Body of pancreas (tissue), 4 donors: ENCODE results near the gene VPS26A. TPM values are rescaled to one million over a fixed set of nuclear protein-coding genes. Genes with fewer than 3 reads are reported as not detected.
A peak's percentile ranks its signal among the peaks of the same experiment; 100 is the strongest.

Experiments used
- ATAC-seq: fragments of 150-250 bp; one replicate; pipeline ENCODE4 v1.9.1; 2016
- DNase-seq, 4 donors: peaks; one replicate each; pipeline ENCODE4 v3.0.0-alpha.2; 2019
- H3K27ac ChIP-seq, 4 donors: fragments of 200-600 bp; sonication (generic); 1 replicate in 3 of 4; 2 replicates in 1 of 4; pipeline versions ENCODE4 v1.5.1 to v1.6.1; 2016 to 2019; ENCODE audit warnings: mild to moderate bottlenecking in 1 of 4, mixed read lengths in 1 of 4, moderate library complexity in 1 of 4
- H3K27me3 ChIP-seq, 2 donors: fragments of 200-600 bp; sonication (generic); one replicate each; pipeline ENCODE4 v1.6.0; 2016; ENCODE audit warnings: mild to moderate bottlenecking in 1 of 2
- H3K36me3 ChIP-seq, 2 donors: fragments of 200-600 bp; sonication (generic); replicated peaks in 1 of 2; 2 replicates each; pipeline ENCODE4 v1.5.1; 2016; ENCODE audit warnings: low read depth in 2 of 2; ENCODE audit not compliant: insufficient read depth in 1 of 2
- H3K4me1 ChIP-seq: fragments of 200-600 bp; sonication (generic); one replicate; pipeline ENCODE4 v1.6.0; 2016
- H3K4me3 ChIP-seq, 2 donors: fragments of 200-600 bp; sonication (generic); 1 replicate in 1 of 2; 2 replicates in 1 of 2; pipeline ENCODE4 v1.5.1; 2016 to 2019
- H3K9me3 ChIP-seq, 3 donors: fragments of 200-600 bp; sonication (generic); 1 replicate in 2 of 3; 2 replicates in 1 of 3; pipeline ENCODE4 v1.5.1; 2016
- POLR2A ChIP-seq, 3 donors: fragments of 450-650 bp; IDR thresholded peaks; one replicate each; pipeline ENCODE4 v1.6.1; 2016; ENCODE audit warnings: antibody characterized with exemption in 3 of 3, mild to moderate bottlenecking in 2 of 3
- WGBS, 2 donors: methylation state at CpG; one replicate each; pipeline ENCODE4 v1.1.5; 2017; 5-methylcytosine and 5-hydroxymethylcytosine counted together
- intact Hi-C: fragments of 100-400 bp; cut with DNase I; formaldehyde crosslinking; loops from one replicate; pipeline ENCODE4 v1.15.1; 2023
- total RNA-seq, 2 donors: library from RNA; depleted of rRNA; stranded (reverse); fragments of >200 nt; gene quantifications; one replicate each; pipeline ENCODE4 v1.1.0, GENCODE V29; 2016
- TF ChIP-seq, protein P1 (sequence below), 7 experiments: fragments of 450-650 bp in 4 of 7; fragments of 200-600 bp in 3 of 7; sonication (generic) in 3 of 7; IDR thresholded peaks; one replicate each; pipeline ENCODE4 v1.5.1; 2016 to 2019; ENCODE audit warnings: antibody characterized with exemption in 7 of 7

The VPS26A gene
- 10 to 100 TPM; 12.2 to 17.1 TPM for total RNA-seq

DNA sequence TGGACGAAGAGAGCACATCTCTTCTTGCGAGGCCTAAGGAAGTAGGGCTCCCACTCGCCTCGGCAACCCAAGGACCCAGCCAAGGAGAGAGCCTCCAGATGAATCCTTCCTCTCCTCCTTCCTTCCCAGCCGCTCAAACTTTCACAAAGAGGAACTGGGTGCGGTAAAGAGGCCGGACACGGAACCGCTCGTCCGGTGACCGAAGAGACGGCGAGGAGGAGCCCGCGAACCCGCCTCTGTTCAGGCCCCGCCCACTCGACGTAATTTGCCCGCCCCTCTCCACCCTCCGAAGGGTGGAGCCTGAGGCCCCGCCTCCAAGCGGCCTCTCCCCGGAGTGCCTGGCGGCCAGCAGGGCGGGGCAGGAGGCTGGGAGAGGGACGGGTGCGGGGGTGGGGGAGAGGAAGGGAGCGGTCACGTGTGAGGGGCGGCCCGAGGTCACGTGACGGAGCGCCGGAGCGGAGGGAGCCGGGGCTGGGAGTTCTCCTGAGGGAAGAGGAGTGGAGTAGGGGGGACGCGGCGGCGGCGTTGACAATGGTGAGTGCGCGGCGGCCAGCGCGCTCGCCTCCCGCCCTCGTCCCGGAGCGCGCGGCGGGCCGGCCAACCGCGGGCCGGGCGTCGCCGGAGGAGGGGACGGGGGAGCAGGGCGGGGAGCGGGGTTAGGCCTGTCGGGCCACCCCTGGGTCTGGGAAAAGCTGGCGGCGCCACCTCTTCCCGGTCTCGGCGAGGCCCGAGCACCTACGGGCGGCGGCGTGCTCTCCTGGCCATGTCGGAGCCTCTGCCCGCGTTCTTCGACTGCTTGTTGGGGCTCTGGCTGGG is at the start of gene VPS26A:
Gene VPS26A (plus strand): TSS at position 432 of the 816 bp plus-strand sequence. CDS start 100 bp downstream, at position 532.
- no peaks in the 10 kb centered on the region for H3K9me3 ChIP-seq
- peak within 1 kb of the TSS; percentile 91 to 97 (median 94) for H3K27ac ChIP-seq
- 0% methylated on average over 11 to 81 of the region's 82 CpGs for WGBS, 2 donors
- intact Hi-C loops = no loop called here
- TF ChIP-seq POLR2A (IDR thresholded peaks at IDR 0.05) = peak; percentile 95 to 99 (median 98)
- TF ChIP-seq, protein P1, sequence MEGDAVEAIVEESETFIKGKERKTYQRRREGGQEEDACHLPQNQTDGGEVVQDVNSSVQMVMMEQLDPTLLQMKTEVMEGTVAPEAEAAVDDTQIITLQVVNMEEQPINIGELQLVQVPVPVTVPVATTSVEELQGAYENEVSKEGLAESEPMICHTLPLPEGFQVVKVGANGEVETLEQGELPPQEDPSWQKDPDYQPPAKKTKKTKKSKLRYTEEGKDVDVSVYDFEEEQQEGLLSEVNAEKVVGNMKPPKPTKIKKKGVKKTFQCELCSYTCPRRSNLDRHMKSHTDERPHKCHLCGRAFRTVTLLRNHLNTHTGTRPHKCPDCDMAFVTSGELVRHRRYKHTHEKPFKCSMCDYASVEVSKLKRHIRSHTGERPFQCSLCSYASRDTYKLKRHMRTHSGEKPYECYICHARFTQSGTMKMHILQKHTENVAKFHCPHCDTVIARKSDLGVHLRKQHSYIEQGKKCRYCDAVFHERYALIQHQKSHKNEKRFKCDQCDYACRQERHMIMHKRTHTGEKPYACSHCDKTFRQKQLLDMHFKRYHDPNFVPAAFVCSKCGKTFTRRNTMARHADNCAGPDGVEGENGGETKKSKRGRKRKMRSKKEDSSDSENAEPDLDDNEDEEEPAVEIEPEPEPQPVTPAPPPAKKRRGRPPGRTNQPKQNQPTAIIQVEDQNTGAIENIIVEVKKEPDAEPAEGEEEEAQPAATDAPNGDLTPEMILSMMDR (IDR thresholded peaks at IDR 0.05) = peak in 3 of 7 experiments; percentile 5 to 31 (median 30)
- peak; percentile 99 for DNase-seq
- H3K27me3 ChIP-seq = no peaks in the 10 kb centered on the region
- peaks cover 20% of the 10 kb centered on the region for H3K4me1 ChIP-seq
- H3K4me3 ChIP-seq = peak within 1 kb of the TSS; percentile 49 to 63
- peak; percentile 96 for ATAC-seq
- no peaks in the 10 kb centered on the region for H3K36me3 ChIP-seq

DNA sequence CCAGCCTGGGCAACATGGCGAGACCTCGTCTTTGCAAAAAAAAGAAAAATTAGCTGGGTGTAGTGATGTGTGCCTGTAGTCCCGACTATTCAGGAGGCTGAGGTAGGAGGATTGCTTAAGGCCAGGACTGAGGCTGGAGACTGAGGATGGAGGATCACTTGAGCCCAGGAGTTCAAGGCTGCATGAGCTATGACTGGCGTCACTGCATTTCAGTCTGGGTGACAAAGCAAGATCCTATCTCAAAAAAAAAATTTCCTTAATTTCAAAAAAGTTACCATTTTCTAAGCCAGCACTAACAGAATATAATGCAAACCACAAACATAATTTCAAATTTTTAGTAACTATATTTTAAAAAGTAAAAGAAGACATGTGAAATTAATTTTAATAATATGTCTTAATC is 49.4 kb upstream of the VPS26A start:
- ATAC-seq = no peak
- no peaks in the 10 kb centered on the region for H3K27me3 ChIP-seq
- no peaks in the 10 kb centered on the region for H3K9me3 ChIP-seq
- H3K4me3 ChIP-seq = no peak overlapping the region
- WGBS, 2 donors = 78 to 80% methylated on average over 4 of the region's 4 CpGs
- no peaks in the 10 kb centered on the region for H3K36me3 ChIP-seq
- TF ChIP-seq, protein P1 (IDR thresholded peaks at IDR 0.05) = no peak
- TF ChIP-seq POLR2A (IDR thresholded peaks at IDR 0.05) = no peak
- no peak overlapping the region for H3K27ac ChIP-seq
- intact Hi-C loops = no loop called here
- no peak for DNase-seq
- H3K4me1 ChIP-seq = no peaks in the 10 kb centered on the region

DNA sequence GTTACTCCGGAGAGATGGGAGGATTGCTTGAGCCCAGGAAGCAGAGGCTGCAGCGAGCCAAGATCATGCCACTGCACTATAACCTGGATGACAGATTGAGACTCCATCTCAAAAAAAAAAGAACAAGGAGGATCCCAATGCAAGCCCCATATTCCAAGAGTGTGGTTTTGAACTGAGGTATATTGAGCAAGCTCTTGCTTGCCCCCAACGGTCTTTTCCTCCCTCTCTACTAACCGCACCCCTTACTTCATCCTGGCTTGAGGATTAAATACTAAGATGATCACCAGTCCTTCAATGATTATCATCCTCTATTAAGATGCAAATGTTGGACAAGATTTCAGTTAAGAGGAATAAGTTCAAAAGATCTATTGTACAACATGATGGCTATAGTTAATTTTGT is 48.5 kb upstream of the VPS26A start:
- Histone ChIP-seq H3K4me3 (no peak overlapping the region), H3K27ac (no peak overlapping the region), H3K9me3 (no peaks in the 10 kb centered on the region), H3K27me3 (no peaks in the 10 kb centered on the region), H3K4me1 (no peaks in the 10 kb centered on the region), H3K36me3 (no peaks in the 10 kb centered on the region)
- DNase-seq (no peak), ATAC-seq (no peak)
- WGBS, 2 donors = 69 to 77% methylated on average over 4 of the region's 4 CpGs
- no peak for TF ChIP-seq POLR2A (IDR thresholded peaks at IDR 0.05)
- TF ChIP-seq, protein P1 (IDR thresholded peaks at IDR 0.05) = no peak
- intact Hi-C loops = no loop called here

DNA sequence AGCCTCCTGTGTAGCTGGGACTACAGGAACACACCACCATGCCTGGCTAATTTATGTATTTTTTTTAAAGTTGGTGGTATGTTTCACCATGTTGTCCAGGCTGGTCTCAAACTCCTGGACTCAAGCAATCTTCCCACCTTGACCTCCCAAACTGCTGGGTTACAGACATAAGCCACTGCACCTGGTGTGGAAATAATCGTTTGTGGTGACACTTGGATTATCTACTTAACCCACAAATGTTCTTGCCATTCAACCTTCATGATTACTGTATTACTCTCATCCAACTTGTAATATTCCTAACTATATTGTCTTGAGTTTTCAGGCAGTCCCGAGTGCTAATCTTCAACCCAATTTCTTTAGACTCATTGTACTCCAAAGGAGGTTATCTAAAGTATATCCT is 45.7 kb upstream of the VPS26A start:
- Histone ChIP-seq H3K9me3 (no peaks in the 10 kb centered on the region), H3K27ac (no peak overlapping the region), H3K27me3 (no peaks in the 10 kb centered on the region), H3K4me1 (no peaks in the 10 kb centered on the region), H3K4me3 (no peak overlapping the region), H3K36me3 (no peaks in the 10 kb centered on the region)
- ATAC-seq (no peak), DNase-seq (no peak)
- TF ChIP-seq POLR2A (IDR thresholded peaks at IDR 0.05) = no peak
- TF ChIP-seq, protein P1 (IDR thresholded peaks at IDR 0.05) = no peak
- 38 to 72% methylated on average over 2 of the region's 2 CpGs for WGBS, 2 donors
- intact Hi-C loops = no loop called here

DNA sequence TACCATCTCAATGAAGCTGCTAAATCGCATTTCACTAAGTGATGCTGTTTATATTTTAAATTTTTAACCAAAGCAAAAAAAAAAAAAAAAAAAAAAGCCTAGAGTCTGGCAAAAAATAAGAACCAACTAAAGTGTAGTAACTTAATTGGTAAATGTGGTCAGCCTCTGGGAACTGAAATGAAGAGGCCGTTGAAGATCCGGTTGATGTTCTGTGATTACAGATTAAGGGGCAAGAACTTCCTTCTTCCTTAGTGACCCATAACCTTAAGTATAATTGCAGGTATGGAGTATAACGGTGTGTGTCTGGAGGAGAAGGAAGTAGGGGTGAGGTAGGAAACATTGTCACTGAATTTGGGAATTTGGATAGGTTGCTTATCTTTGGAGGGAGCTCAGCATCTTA is 43.8 kb upstream of the VPS26A start:
- WGBS, 2 donors = 66 to 73% methylated on average over 4 of the region's 4 CpGs
- H3K9me3 ChIP-seq = no peaks in the 10 kb centered on the region
- no peak for ATAC-seq
- H3K4me1 ChIP-seq = no peaks in the 10 kb centered on the region
- no peak for DNase-seq
- TF ChIP-seq, protein P1 (IDR thresholded peaks at IDR 0.05) = no peak
- no peak for TF ChIP-seq POLR2A (IDR thresholded peaks at IDR 0.05)
- no peaks in the 10 kb centered on the region for H3K27me3 ChIP-seq
- H3K27ac ChIP-seq = no peak overlapping the region
- intact Hi-C loops = no loop called here
- no peaks in the 10 kb centered on the region for H3K36me3 ChIP-seq
- H3K4me3 ChIP-seq = no peak overlapping the region
